Breast epithelium (tissue), 4 donors: ENCODE measurements around the gene FZD4. TPM values are rescaled to one million over a fixed set of nuclear protein-coding genes. Genes with fewer than 3 reads are reported as not detected.
"Not testable (repeated sequence)": the region's sequence is repeated elsewhere in the genome, so short reads cannot be mapped to it uniquely, and the experiment has no call there.

Experiments used
- DNase-seq, 2 donors: peaks; one replicate each; pipeline ENCODE4 v3.0.0-alpha.2; 2019; ENCODE audit warnings: low spot score in 2 of 2
- H3K27ac ChIP-seq, 2 donors: fragments of 200-600 bp; sonication (generic) in 1 of 2; one replicate each; pipeline ENCODE4 v1.5.1; 2016 to 2019; ENCODE audit warnings: mild to moderate bottlenecking in 1 of 2
- H3K27me3 ChIP-seq, 2 donors: fragments of 200-600 bp; sonication (generic) in 1 of 2; one replicate each; pipeline versions ENCODE4 v1.5.1 to v1.6.0; 2017 to 2019; ENCODE audit warnings: control low read depth in 1 of 2, mild to moderate bottlenecking in 1 of 2
- H3K36me3 ChIP-seq: fragments of 200-600 bp; one replicate; pipeline ENCODE4 v1.5.1; 2019
- H3K4me1 ChIP-seq, 2 donors: fragments of 200-600 bp; sonication (generic); one replicate each; pipeline ENCODE4 v1.5.1; 2016 to 2019; ENCODE audit warnings: control low read depth in 1 of 2
- H3K4me3 ChIP-seq, 3 donors: fragments of 200-600 bp; sonication (generic); 1 replicate in 2 of 3; 2 replicates in 1 of 3; pipeline ENCODE4 v1.5.1; 2016 to 2019; ENCODE audit warnings: mild to moderate bottlenecking in 3 of 3, moderate library complexity in 2 of 3
- H3K9me3 ChIP-seq, 2 donors: fragments of 200-600 bp; sonication (generic) in 1 of 2; one replicate each; pipeline ENCODE4 v1.5.1; 2016 to 2019; ENCODE audit warnings: control low read depth in 1 of 2
- CTCF ChIP-seq, 3 donors: fragments of 450-650 bp; IDR thresholded peaks; one replicate each; pipeline ENCODE4 v1.5.1; 2016 to 2017; ENCODE audit warnings: antibody characterized with exemption in 3 of 3, mild to moderate bottlenecking in 3 of 3, moderate library complexity in 3 of 3
- POLR2A ChIP-seq: fragments of 450-650 bp; IDR thresholded peaks from one replicate; pipeline ENCODE4 v1.6.1; 2016; ENCODE audit warnings: antibody characterized with exemption, mild to moderate bottlenecking, moderate library complexity
- POLR2AphosphoS5 ChIP-seq, 3 donors: sonication (generic); formaldehyde crosslinking; IDR thresholded peaks; one replicate each; pipeline ENCODE4 v1.6.1; 2017; ENCODE audit warnings: antibody characterized with exemption in 3 of 3
- intact Hi-C: fragments of 100-400 bp; cut with DNase I; formaldehyde crosslinking; loops from one replicate; pipeline ENCODE4 v1.15.1; 2023; ENCODE audit warnings: low total_unique reads
- total RNA-seq, 3 donors: library from RNA; depleted of rRNA; stranded (reverse); fragments of >200 nt; gene quantifications; one replicate each; pipeline ENCODE4 v1.1.0, GENCODE V29; 2016

FZD4 gene
- total RNA-seq, 3 donors from 2014 or later = 44.5 to 408 (median 72.8) TPM

- H3K36me3 ChIP-seq = no peaks in the 10 kb centered on the region
- no peaks in the 10 kb centered on the region for H3K27me3 ChIP-seq
- no peak overlapping the region for H3K27ac ChIP-seq
- intact Hi-C loops = no loop called here
- no peaks in the 10 kb centered on the region for H3K9me3 ChIP-seq
- DNase-seq = no peak
- TF ChIP-seq POLR2A (no peak), POLR2AphosphoS5 (IDR thresholded peaks at IDR 0.05) (no peak), CTCF (IDR thresholded peaks at IDR 0.05) (no peak)
- H3K4me3 ChIP-seq = no peak overlapping the region
- no peaks in the 10 kb centered on the region for H3K4me1 ChIP-seq
These were observed 41.9 kb upstream of the FZD4 start for GRCh38 chr11:86996953-86997570.

- no peaks in the 10 kb centered on the region for H3K27me3 ChIP-seq
- no peaks in the 10 kb centered on the region for H3K9me3 ChIP-seq
- no peak overlapping the region for H3K4me3 ChIP-seq
- H3K27ac ChIP-seq = no peak overlapping the region
- DNase-seq = no peak
- intact Hi-C loops = loop anchor here (5.0 kb wide), 1 partner anchor 36 kb away; the partner anchor contains the start of gene FZD4
- no peaks in the 10 kb centered on the region for H3K4me1 ChIP-seq
- no peaks in the 10 kb centered on the region for H3K36me3 ChIP-seq
- no peak for TF ChIP-seq CTCF (IDR thresholded peaks at IDR 0.05)
- no peak for TF ChIP-seq POLR2AphosphoS5 (IDR thresholded peaks at IDR 0.05)
- no peak for TF ChIP-seq POLR2A
These were observed 37.8 kb upstream of the FZD4 start for GRCh38 chr11:86993031-86993430.

- H3K4me1 ChIP-seq = not testable (repeated sequence)
- intact Hi-C loops = loop anchor here (5.0 kb wide), 1 partner anchor 35 kb away; the partner anchor contains the start of gene FZD4
These were observed 37.1 kb upstream of the FZD4 start for GRCh38 chr11:86992340-86992739.

GRCh38 chr11:86991341-86991740, 36.1 kb upstream of the FZD4 start:
- intact Hi-C loops = loop anchor here (5.0 kb wide), 1 partner anchor 34 kb away; the partner anchor contains the start of gene FZD4
- H3K9me3 ChIP-seq = no peaks in the 10 kb centered on the region
- H3K36me3 ChIP-seq = no peaks in the 10 kb centered on the region
- no peak for TF ChIP-seq POLR2A
- TF ChIP-seq CTCF (IDR thresholded peaks at IDR 0.05) = no peak
- no peak for TF ChIP-seq POLR2AphosphoS5 (IDR thresholded peaks at IDR 0.05)
- H3K4me1 ChIP-seq = no peaks in the 10 kb centered on the region
- DNase-seq = no peak
- no peak overlapping the region for H3K27ac ChIP-seq
- H3K27me3 ChIP-seq = no peaks in the 10 kb centered on the region
- no peak overlapping the region for H3K4me3 ChIP-seq

More at GRCh38 chr11:86992340-86992739, 37.1 kb upstream of the FZD4 start:
- not testable (repeated sequence) for H3K27me3 ChIP-seq, H3K4me3 ChIP-seq, H3K27ac ChIP-seq, H3K9me3 ChIP-seq, H3K36me3 ChIP-seq, DNase-seq

- TF ChIP-seq POLR2AphosphoS5 (IDR thresholded peaks at IDR 0.05) (no peak), CTCF (IDR thresholded peaks at IDR 0.05) (no peak), POLR2A (no peak)
- no peaks in the 10 kb centered on the region for H3K4me1 ChIP-seq
- intact Hi-C loops = loop anchor here (5.0 kb wide), 1 partner anchor 33 kb away; the partner anchor contains the start of gene FZD4
- H3K9me3 ChIP-seq = no peaks in the 10 kb centered on the region
- no peaks in the 10 kb centered on the region for H3K36me3 ChIP-seq
- no peak overlapping the region for H3K4me3 ChIP-seq
- no peak overlapping the region for H3K27ac ChIP-seq
- H3K27me3 ChIP-seq = no peaks in the 10 kb centered on the region
- DNase-seq = no peak
These were observed 35.3 kb upstream of the FZD4 start for GRCh38 chr11:86990515-86990914.
